Vagina (tissue), 2 donors: ENCODE data around the gene COL9A3. TPM values are rescaled to one million over a fixed set of nuclear protein-coding genes. Genes with fewer than 3 reads are reported as not detected.

Experiments used
- DNase-seq, 2 donors: peaks; one replicate each; pipeline ENCODE4 v3.0.0-alpha.2; 2017; ENCODE audit errors: extremely low spot score in 2 of 2
- H3K27ac ChIP-seq: fragments of 200-600 bp; sonication (generic); one replicate; pipeline ENCODE4 v1.5.1; 2019
- H3K27me3 ChIP-seq: fragments of 200-600 bp; sonication (generic); one replicate; pipeline ENCODE4 v1.5.1; 2019
- H3K36me3 ChIP-seq, 2 donors: fragments of 200-600 bp; sonication (generic); one replicate each; pipeline ENCODE4 v1.5.1; 2017 to 2019
- H3K4me1 ChIP-seq: fragments of 200-600 bp; sonication (generic); one replicate; pipeline ENCODE4 v1.5.1; 2019
- H3K4me3 ChIP-seq, 2 donors: fragments of 200-600 bp; sonication (generic); 1 replicate in 1 of 2; 2 replicates in 1 of 2; pipeline ENCODE4 v1.5.1; 2016 to 2019
- H3K9me3 ChIP-seq: fragments of 200-600 bp; sonication (generic); one replicate; pipeline ENCODE4 v1.5.1; 2019
- POLR2A ChIP-seq, 2 donors: fragments of 450-650 bp; IDR thresholded peaks; one replicate each; pipeline ENCODE4 v1.6.1; 2017; ENCODE audit warnings: antibody characterized with exemption in 2 of 2, mild to moderate bottlenecking in 2 of 2, moderate library complexity in 2 of 2
- POLR2AphosphoS5 ChIP-seq, 2 donors: sonication (generic); formaldehyde crosslinking; IDR thresholded peaks; one replicate each; pipeline ENCODE4 v1.9.0; 2017; ENCODE audit warnings: antibody characterized with exemption in 2 of 2, mild to moderate bottlenecking in 2 of 2, low read depth in 1 of 2; ENCODE audit not compliant: insufficient read depth in 1 of 2
- intact Hi-C: fragments of 100-400 bp; cut with DNase I; formaldehyde crosslinking; loops from one replicate; pipeline ENCODE4 v1.15.1; 2023
- total RNA-seq: library from RNA; depleted of rRNA; stranded (reverse); fragments of >200 nt; gene quantifications from one replicate; pipeline ENCODE4 v1.2.3, GENCODE V29; 2016
- TF ChIP-seq, protein P1 (sequence below), 3 experiments: fragments of 450-650 bp in 2 of 3; fragments of 200-600 bp in 1 of 3; sonication (generic) in 1 of 3; IDR thresholded peaks; one replicate each; pipeline ENCODE4 v1.5.1; 2017 to 2019; ENCODE audit warnings: antibody characterized with exemption in 3 of 3, mild to moderate bottlenecking in 2 of 3, moderate library complexity in 2 of 3

Gene COL9A3
- total RNA-seq, 1 donor from 2014 or later: 1.2 TPM

DNA sequence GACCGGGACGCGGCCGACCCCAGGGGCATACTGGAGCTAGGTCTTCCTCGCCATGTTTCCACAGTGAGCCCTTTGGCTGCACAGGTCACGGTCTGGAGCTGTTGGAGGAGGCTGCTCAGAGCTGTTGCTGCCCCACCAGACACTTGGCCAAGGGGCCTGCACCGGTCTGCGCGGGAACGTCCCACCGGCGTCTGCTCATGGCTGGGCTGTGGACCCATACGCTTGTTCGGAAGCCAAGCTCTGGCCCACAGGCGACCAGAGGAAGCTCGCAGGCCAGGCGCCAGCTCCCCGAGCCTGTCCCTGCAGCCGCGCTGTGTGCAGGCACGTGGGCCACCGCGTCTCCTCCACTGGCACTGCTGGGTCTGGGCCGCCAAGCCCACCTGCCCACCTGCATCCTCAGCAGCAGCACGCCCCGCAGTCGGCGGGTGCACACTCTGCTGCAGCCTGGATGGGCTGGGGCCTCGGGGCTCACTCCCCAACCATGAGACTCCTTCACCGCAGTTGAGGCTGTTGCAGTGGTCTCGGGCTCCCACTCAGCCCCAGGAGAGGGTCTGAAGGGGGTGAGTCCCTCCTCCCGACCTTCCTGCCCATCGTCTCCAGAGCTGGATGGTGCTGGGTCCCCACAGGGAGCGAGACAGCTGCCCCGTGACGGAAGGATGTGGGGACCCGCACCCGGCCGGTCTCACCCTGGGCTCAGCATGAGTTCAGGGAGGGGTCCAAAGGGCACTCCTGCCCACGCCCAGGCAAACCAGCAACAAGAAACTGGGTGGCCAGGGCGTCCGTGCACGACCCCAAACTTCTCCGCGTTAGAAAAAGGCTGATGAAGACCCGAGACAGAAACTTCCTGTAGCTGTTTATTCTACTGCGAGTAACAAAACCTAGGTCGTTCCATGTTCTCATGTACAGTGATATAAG lies 60.3 kb downstream of the COL9A3 start:
- intact Hi-C loops: no loop called here
- Histone ChIP-seq H3K4me1 (peaks cover 30% of the 10 kb centered on the region), H3K27me3 (no peaks in the 10 kb centered on the region), H3K9me3 (no peaks in the 10 kb centered on the region), H3K4me3 (no peak overlapping the region), H3K27ac (no peak overlapping the region), H3K36me3 (peaks cover 0 to 5% of the 10 kb centered on the region in 2 donors)
- DNase-seq: no peak
- TF ChIP-seq, protein P1, sequence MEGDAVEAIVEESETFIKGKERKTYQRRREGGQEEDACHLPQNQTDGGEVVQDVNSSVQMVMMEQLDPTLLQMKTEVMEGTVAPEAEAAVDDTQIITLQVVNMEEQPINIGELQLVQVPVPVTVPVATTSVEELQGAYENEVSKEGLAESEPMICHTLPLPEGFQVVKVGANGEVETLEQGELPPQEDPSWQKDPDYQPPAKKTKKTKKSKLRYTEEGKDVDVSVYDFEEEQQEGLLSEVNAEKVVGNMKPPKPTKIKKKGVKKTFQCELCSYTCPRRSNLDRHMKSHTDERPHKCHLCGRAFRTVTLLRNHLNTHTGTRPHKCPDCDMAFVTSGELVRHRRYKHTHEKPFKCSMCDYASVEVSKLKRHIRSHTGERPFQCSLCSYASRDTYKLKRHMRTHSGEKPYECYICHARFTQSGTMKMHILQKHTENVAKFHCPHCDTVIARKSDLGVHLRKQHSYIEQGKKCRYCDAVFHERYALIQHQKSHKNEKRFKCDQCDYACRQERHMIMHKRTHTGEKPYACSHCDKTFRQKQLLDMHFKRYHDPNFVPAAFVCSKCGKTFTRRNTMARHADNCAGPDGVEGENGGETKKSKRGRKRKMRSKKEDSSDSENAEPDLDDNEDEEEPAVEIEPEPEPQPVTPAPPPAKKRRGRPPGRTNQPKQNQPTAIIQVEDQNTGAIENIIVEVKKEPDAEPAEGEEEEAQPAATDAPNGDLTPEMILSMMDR (IDR thresholded peaks at IDR 0.05): no peak
- no peak for TF ChIP-seq POLR2AphosphoS5 (IDR thresholded peaks at IDR 0.05; ENCODE audit: insufficient read depth in 1 of 2, low read depth in 1 of 2)
- TF ChIP-seq POLR2A (IDR thresholded peaks at IDR 0.05): no peak

DNA sequence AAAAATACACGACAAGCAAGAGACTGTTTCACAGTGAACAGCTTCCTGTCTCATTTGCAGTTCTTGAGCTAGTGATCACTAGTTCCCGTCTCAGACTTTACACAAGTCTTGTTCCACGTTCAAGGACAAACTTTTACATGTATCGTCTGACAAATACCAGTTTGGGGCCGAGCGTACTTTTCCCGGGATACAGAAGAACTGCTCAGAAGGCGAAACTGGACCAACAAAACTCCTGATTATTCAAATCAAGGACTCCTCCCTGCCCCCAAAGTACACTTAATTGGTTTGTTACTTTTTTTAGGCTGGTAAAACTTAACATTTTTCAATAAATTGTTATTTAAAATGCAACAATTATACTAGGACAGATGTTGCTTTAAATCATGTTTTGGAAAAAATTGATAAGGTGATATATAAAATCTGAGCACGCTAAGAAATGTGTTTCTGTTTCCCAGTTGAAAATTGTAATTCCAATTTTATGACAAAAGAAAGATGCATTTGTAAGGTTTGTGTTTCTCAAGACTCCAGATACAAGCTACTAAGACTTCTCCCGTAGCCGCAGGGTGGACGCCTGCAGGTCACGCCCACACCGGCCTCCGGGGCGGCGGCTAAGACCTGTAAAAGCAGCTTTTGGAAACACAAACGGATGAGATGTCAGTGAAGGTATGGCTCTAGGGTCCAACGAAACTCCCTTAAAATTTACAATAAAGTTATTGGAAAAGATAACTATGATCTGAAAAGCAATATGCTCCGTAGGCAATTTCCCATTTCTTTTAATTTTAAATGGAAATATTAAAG lies 61.6 kb downstream of the COL9A3 start:
- Histone ChIP-seq H3K27me3 (no peaks in the 10 kb centered on the region), H3K4me1 (peaks cover 30% of the 10 kb centered on the region), H3K36me3 (peaks cover 0 to 5% of the 10 kb centered on the region in 2 donors), H3K4me3 (no peak overlapping the region), H3K9me3 (no peaks in the 10 kb centered on the region), H3K27ac (no peak overlapping the region)
- TF ChIP-seq POLR2AphosphoS5 (IDR thresholded peaks at IDR 0.05; ENCODE audit: insufficient read depth in 1 of 2, low read depth in 1 of 2): no peak
- TF ChIP-seq, protein P1 (IDR thresholded peaks at IDR 0.05): no peak
- intact Hi-C loops: no loop called here
- DNase-seq: no peak

DNA sequence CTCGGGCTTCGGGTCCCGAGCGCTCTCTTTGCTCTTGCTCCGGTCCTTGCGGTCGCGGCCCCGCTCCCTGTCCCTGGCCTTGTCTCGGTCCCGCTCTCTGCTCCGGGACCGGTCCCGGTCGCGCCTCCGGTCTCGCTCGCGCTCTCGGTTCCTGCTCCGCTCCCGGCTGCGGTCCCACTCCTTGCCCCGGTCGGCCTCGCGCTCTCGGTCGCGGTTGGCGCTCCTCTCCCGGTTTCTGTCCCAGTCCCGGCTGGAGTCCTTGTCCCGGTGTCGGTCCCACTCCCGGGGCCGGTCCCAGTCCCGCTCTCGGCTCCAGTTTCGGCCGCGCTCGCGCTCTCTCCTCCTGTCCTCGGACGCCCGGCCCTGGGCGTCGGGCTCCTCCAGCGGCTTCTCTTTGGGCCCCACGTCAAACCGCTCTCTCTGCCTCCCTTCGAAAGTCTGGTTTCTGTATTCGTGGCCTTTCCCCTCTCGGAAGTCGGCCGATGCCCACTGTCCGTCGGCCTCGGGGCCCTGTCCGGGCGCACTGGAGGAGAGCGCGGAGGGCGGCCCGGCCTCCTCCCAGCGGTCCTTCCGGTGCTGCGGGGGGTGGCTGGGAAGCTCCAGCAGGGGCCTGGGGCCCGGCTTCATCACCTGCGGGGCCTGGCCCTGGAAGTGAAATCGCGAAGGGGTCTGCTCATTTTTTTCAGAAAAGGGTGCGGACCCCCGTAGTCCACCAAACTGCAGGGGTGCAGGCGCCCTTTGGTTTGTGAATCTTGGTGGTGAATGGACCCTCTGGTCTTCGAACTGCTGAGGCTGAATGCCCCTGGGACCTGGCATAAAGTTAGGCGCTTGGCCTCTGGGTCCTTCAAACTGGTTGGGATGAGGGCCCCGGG lies 62.7 kb downstream of the COL9A3 start:
- intact Hi-C loops: no loop called here

DNA sequence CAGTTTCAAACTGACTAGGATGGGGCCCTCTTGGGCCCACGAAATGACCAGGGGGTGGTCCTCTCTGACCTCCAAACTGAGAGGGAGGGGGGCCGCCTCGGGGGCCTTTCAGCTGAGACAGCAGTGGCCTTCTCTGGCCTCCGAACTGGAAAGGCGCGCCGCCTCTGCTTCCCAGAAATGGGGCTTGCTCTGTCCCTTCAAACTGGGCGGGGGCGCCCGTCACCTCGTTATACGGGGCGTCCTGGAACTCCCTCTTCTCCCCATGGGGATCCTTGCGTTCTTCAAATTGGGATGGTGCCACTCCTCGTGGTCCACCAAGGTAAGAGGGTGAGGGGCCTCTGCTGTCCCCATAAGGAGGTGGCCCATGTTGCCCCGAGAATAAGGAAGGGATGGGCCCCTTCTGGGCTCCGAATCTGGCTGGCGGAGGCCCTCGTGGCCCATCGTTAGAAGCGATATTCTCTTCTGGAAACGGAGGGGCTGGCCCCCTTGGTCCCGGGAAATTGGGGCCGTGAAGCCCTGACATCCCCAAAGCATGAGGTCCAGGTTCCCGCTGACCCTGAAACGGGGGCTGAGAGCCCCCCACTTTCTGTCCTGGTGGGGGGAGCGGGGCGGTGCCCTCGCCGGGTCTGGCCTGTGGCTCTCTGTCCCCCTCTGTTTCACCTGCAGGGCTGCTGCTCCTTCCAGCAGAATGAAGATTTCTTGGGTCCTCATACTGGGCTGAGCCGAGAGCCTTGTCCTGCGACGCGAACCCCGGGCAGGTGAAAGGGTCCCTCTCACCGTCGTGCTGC lies 63.5 kb downstream of the COL9A3 start:
- Histone ChIP-seq H3K4me3 (no peak overlapping the region), H3K27ac (no peak overlapping the region), H3K27me3 (no peaks in the 10 kb centered on the region), H3K9me3 (no peaks in the 10 kb centered on the region), H3K36me3 (peaks cover 0 to 5% of the 10 kb centered on the region in 2 donors), H3K4me1 (peaks cover 20% of the 10 kb centered on the region)
- TF ChIP-seq POLR2AphosphoS5 (IDR thresholded peaks at IDR 0.05; ENCODE audit: insufficient read depth in 1 of 2, low read depth in 1 of 2) (no peak), POLR2A (IDR thresholded peaks at IDR 0.05) (no peak)
- TF ChIP-seq, protein P1 (IDR thresholded peaks at IDR 0.05): no peak
- no peak for DNase-seq
- intact Hi-C loops: no loop called here

More for the DNA sequence above, 62.7 kb downstream of the COL9A3 start:
- H3K4me1 ChIP-seq: peaks cover 20% of the 10 kb centered on the region
- H3K27ac ChIP-seq: no peak overlapping the region
- no peaks in the 10 kb centered on the region for H3K27me3 ChIP-seq
- DNase-seq: no peak
- TF ChIP-seq POLR2A (IDR thresholded peaks at IDR 0.05): no peak
- no peak for TF ChIP-seq POLR2AphosphoS5 (IDR thresholded peaks at IDR 0.05; ENCODE audit: insufficient read depth in 1 of 2, low read depth in 1 of 2)
- TF ChIP-seq, protein P1 (IDR thresholded peaks at IDR 0.05): no peak
- H3K9me3 ChIP-seq: no peaks in the 10 kb centered on the region
- H3K4me3 ChIP-seq: no peak overlapping the region
- H3K36me3 ChIP-seq: peaks cover 0 to 5% of the 10 kb centered on the region in 2 donors
